ENCODE data around the gene CKAP5. TPM values are rescaled to one million over a fixed set of nuclear protein-coding genes. Genes with fewer than 3 reads are reported as not detected.

CKAP5 gene
- 70.9 TPM for polyA plus RNA-seq (2013, experiment 1 of 2)
- polyA plus RNA-seq (2013, experiment 2 of 2), result 83.4 TPM

DNA sequence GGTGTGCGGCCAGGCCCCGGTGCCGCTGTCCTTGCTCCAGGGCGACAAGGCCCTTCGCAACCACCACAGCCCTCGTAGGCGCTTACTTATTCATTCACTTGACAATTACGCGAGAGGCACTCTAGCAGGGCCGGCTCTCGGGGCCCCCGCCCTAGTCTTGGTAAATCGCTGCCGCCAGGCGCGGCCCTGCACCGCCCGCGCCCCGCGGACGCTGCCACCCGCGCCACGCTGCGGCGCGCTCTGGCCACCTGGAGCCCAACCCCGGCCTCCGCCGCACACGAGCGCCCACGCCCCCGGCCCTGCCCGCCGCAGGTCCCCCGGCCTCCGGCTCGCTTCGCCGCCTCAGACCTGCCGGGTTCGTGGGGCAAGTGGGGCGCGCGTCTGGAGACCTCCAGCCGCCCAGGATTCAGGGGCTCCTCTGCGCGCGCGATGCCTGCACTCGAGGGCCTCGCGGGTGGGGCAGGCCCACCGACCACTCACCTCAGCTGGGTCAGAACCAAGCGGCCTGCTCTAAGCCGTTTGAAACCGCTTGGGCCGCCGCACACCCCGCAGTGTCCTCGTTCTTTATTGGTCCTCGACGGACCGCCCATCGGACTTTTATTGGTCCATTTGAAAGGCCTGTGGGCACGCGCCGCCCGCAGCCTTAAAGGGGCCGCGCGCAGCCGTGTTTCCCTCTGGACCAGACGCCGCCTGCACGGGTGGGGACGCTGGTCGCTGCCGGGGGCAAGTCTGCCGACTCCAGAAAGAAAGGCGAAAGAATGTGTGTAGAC lies at the start of gene CKAP5:
Gene CKAP5, minus strand, starts transcription at position 541 of the 770 bp plus-strand sequence. CDS start 25,049 bp downstream, outside the sequence.
- H3K9ac ChIP-seq (ENCODE audit: low read depth, low read length), result peak within 1 kb of the TSS; percentile 91
- peaks cover 7% of the 10 kb centered on the region; the same call in 1 of the 2 replicates for H3K9me3 ChIP-seq (ENCODE audit: insufficient read depth, low read depth, low read length)
- H3K4me3 ChIP-seq (ENCODE audit: low read length), result peak within 1 kb of the TSS; percentile 98
- H3K27ac ChIP-seq (ENCODE audit: low read depth, low read length), result peak within 1 kb of the TSS; percentile 67
- WGBS, result under 1% methylated on average over 83 of the region's 83 CpGs
- 0 out of 2 replicates have a peak, but pooled peaks cover 8% of the 10 kb centered on the region for H3K36me3 ChIP-seq (ENCODE audit: insufficient read depth, low read length)
- peaks cover 13% of the 10 kb centered on the region for H3K4me1 ChIP-seq (ENCODE audit: insufficient read depth, low read length)
- 0 out of 2 replicates have a peak, but pooled peaks cover 5% of the 10 kb centered on the region for H3K27me3 ChIP-seq (ENCODE audit: insufficient read depth, low read length)

DNA sequence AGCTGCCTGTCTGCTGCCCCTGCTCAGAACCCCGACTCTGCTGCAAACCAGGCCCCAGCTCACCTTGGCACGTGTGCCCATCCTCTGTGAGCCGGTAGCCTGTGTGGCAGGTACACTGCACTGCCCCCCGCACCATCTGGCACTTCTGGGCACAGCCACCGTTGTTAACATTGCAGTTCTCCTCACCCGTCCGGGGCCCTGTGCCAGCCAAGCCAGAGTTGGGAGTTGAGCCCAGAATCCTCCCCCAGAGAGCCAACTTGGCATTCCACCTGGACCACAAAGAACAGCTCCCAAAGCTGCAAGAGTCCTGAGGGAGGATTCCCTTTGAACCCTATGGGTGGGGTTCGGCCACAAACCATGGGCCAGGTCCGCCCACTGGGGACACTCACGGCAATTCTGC lies 49.7 kb upstream of the CKAP5 start:
- Histone ChIP-seq H3K27ac (ENCODE audit: low read depth, low read length) (no peak overlapping the region), H3K4me1 (ENCODE audit: insufficient read depth, low read length) (no peaks in the 10 kb centered on the region), H3K27me3 (ENCODE audit: insufficient read depth, low read length) (no peaks in the 10 kb centered on the region), H3K9ac (ENCODE audit: low read depth, low read length) (no peak overlapping the region), H3K36me3 (ENCODE audit: insufficient read depth, low read length) (peaks cover 65% of the 10 kb centered on the region), H3K9me3 (ENCODE audit: insufficient read depth, low read depth, low read length) (peaks cover 4% of the 10 kb centered on the region; the same call in 1 of the 2 replicates), H3K4me3 (ENCODE audit: low read length) (no peak overlapping the region)
- 95% methylated on average over 10 of the region's 10 CpGs for WGBS

DNA sequence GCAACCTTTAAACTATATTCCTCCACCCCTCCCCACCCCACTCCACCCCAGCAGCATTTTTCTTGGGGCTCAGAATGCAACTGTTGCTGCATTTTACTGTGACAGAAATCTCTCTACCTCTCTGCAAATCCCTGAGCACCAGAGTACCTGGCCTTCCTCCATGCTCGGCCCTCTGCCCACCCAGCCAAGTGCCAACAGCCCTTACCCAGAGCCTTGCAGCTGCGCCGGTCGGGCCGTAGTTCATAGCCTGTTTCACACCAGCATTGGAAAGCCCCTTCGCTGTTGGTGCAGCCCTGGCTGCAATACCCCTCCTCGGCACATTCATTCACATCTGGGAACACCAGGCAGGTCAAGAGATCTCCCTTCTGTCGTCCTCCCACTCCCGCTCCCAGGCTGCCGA lies 48.9 kb upstream of the CKAP5 start:
- Histone ChIP-seq H3K4me1 (ENCODE audit: insufficient read depth, low read length) (no peaks in the 10 kb centered on the region), H3K27me3 (ENCODE audit: insufficient read depth, low read length) (no peaks in the 10 kb centered on the region), H3K27ac (ENCODE audit: low read depth, low read length) (no peak overlapping the region), H3K36me3 (ENCODE audit: insufficient read depth, low read length) (peaks cover 64% of the 10 kb centered on the region), H3K9me3 (ENCODE audit: insufficient read depth, low read depth, low read length) (peaks cover 4% of the 10 kb centered on the region; the same call in 1 of the 2 replicates), H3K9ac (ENCODE audit: low read depth, low read length) (no peak overlapping the region), H3K4me3 (ENCODE audit: low read length) (no peak overlapping the region)
- WGBS, result 96% methylated on average over 10 of the region's 10 CpGs

DNA sequence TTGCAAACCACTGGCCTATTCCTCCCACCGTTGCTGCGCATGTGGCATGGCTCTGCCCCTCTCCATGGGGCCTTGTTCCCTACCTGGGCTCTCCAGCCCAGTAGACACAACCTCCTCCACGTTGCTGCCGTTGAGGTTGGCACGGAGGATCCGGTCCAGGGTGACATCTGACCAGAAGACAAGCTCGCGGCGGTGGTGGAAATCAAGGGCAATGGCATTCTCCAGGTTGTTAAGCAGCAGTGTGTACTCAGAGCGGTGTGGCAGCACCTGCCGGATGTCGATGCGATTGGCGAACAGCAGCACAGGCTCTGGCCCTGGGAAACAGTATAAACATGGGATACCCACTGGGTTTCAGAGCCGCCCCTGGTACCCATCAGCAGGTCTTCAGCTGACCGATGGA lies 48.4 kb upstream of the CKAP5 start:
- Histone ChIP-seq H3K9me3 (ENCODE audit: insufficient read depth, low read depth, low read length) (peaks cover 4% of the 10 kb centered on the region; the same call in 1 of the 2 replicates), H3K27ac (ENCODE audit: low read depth, low read length) (no peak overlapping the region), H3K9ac (ENCODE audit: low read depth, low read length) (no peak overlapping the region), H3K4me1 (ENCODE audit: insufficient read depth, low read length) (no peaks in the 10 kb centered on the region), H3K4me3 (ENCODE audit: low read length) (no peak overlapping the region), H3K36me3 (ENCODE audit: insufficient read depth, low read length) (peaks cover 62% of the 10 kb centered on the region), H3K27me3 (ENCODE audit: insufficient read depth, low read length) (no peaks in the 10 kb centered on the region)
- 97% methylated on average over 16 of the region's 16 CpGs for WGBS

DNA sequence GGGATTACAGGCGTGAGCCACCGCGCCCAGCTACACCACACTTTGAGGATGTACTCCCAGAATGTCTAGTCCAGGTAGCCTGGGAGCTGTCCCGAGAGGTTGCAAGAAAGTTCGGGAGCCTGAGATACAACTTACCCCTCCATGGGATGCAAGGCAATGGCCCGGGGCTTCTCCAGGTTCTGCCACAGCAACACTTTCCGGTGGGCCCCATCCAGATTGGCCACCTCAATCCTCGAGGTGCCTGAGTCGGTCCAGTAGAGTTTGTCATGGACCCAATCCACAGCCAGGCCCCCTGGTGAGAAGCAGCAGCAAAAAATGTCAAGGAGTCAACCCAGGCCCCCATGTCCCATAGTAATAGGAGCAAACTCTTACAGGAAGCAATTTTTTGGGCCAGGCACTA lies 46.8 kb upstream of the CKAP5 start:
- no peaks in the 10 kb centered on the region for H3K9me3 ChIP-seq (ENCODE audit: insufficient read depth, low read depth, low read length)
- no peaks in the 10 kb centered on the region for H3K4me1 ChIP-seq (ENCODE audit: insufficient read depth, low read length)
- H3K4me3 ChIP-seq (ENCODE audit: low read length), result no peak overlapping the region
- WGBS, result 95% methylated on average over 9 of the region's 9 CpGs
- H3K27ac ChIP-seq (ENCODE audit: low read depth, low read length), result no peak overlapping the region
- H3K9ac ChIP-seq (ENCODE audit: low read depth, low read length), result no peak overlapping the region
- peaks cover 63% of the 10 kb centered on the region for H3K36me3 ChIP-seq (ENCODE audit: insufficient read depth, low read length)
- H3K27me3 ChIP-seq (ENCODE audit: insufficient read depth, low read length), result no peaks in the 10 kb centered on the region

DNA sequence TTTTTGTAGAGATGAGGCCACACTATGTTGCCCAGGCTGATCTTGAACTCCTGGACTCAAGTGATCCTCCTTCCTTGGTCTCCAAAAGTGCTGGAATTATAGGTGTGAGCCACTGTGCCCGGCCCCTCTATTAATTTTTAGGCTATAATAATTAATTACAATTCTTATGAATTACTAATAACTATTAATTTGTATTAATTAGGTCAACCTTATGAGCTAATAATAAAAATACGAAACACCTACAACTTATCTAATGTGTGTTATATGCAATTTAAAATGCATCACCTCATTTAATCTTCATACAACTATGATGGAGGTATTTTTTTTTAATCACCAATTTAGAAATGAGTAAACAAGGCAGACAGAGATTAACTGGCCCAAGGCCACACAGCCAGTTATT lies 46.0 kb upstream of the CKAP5 start:
- no CpG with 5 or more reads among the region's 2 CpGs for WGBS

DNA sequence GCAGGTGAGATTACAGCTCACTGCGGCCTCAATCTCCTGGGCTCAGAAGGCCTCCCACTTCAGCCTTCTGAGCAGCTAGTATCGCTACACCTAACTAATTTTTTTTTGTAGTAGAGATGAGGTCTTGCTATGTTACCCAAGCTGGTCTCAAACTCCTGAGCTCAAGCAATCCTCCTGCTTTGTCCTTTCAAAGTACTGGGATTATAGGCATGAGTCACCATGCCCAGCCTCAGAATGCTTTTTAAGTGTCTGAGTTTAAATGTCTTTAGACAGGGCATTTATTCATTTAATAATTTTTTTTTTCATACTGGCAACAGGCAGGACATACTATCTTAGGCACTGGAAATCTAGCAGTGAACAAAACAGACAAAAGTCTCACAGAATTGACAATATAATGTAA lies 44.6 kb upstream of the CKAP5 start:
- H3K9ac ChIP-seq (ENCODE audit: low read depth, low read length), result no peak overlapping the region
- WGBS, result 100% methylated on average over 1 of the region's 2 CpGs
- H3K27ac ChIP-seq (ENCODE audit: low read depth, low read length), result no peak overlapping the region
- H3K27me3 ChIP-seq (ENCODE audit: insufficient read depth, low read length), result no peaks in the 10 kb centered on the region
- no peaks in the 10 kb centered on the region for H3K9me3 ChIP-seq (ENCODE audit: insufficient read depth, low read depth, low read length)
- H3K4me3 ChIP-seq (ENCODE audit: low read length), result no peak overlapping the region
- peaks cover 67% of the 10 kb centered on the region for H3K36me3 ChIP-seq (ENCODE audit: insufficient read depth, low read length)
- H3K4me1 ChIP-seq (ENCODE audit: insufficient read depth, low read length), result no peaks in the 10 kb centered on the region

More for the DNA sequence above, 46.0 kb upstream of the CKAP5 start:
- no peaks in the 10 kb centered on the region for H3K27me3 ChIP-seq (ENCODE audit: insufficient read depth, low read length)
- H3K9ac ChIP-seq (ENCODE audit: low read depth, low read length), result no peak overlapping the region
- H3K9me3 ChIP-seq (ENCODE audit: insufficient read depth, low read depth, low read length), result no peaks in the 10 kb centered on the region
- no peaks in the 10 kb centered on the region for H3K4me1 ChIP-seq (ENCODE audit: insufficient read depth, low read length)
- no peak overlapping the region for H3K27ac ChIP-seq (ENCODE audit: low read depth, low read length)
- peaks cover 65% of the 10 kb centered on the region for H3K36me3 ChIP-seq (ENCODE audit: insufficient read depth, low read length)
- no peak overlapping the region for H3K4me3 ChIP-seq (ENCODE audit: low read length)

DNA sequence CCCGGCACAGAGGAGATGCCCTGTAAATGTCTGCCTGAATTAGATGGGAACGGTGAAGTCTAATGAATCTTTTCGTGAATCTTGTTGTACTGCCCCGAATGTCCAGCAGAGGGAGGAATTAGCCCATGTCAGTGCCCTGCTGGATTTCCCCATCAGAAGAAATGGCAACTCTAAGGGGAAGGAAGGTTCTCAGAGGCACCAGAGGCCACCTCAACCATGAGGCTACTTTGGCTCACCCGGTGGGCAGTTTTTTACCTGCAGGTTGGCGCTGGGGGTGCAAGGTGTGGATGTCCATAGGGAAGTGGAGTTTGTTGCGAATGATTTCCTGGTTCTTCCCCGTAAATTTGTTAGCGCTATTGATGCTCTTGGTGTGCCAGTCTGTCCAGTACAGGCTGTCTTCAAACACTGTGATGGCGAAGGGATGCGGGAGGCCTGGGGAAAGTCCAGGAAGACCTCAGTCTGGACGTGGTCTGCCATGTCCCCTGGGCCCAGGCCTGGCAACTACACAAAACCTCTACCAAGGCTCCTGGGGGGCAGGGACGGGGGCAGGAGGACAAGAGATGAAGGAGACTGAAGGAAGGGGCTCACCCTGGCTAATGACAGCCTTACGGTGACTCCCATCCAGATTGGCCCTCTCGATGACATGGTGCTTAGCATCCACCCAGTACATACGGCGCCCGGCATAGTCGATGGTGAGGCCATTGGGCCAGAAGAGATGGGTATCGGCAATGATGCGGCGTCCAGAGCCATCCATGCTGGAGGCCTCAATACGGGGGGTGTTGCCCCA lies 43.8 kb upstream of the CKAP5 start:
- 81% methylated on average over 23 of the region's 23 CpGs for WGBS
- Histone ChIP-seq H3K27ac (ENCODE audit: low read depth, low read length) (no peak overlapping the region), H3K4me1 (ENCODE audit: insufficient read depth, low read length) (no peaks in the 10 kb centered on the region), H3K27me3 (ENCODE audit: insufficient read depth, low read length) (no peaks in the 10 kb centered on the region), H3K9me3 (ENCODE audit: insufficient read depth, low read depth, low read length) (no peaks in the 10 kb centered on the region), H3K9ac (ENCODE audit: low read depth, low read length) (no peak overlapping the region), H3K4me3 (ENCODE audit: low read length) (no peak overlapping the region), H3K36me3 (ENCODE audit: insufficient read depth, low read length) (peaks cover 68% of the 10 kb centered on the region)

DNA sequence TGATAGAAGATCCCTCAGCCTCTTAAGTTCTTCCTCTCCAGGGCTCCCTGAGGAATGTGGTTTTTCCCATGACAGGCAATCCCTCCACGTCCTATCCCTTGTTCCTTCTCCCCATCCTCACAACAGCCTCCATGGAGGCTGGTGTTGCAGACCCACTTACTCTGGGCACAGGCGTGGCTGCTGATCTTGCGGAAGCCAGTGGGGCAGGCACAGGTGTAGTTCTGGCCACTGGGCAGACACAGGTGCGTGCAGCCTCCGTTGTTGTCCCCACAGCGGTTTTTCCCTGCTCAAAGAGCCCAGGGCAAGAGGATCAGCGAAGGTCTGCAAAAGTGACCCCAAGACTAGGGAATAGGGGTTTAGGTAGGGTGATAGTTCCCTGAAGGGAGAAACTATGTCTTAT lies 43.2 kb upstream of the CKAP5 start:
- no peak overlapping the region for H3K9ac ChIP-seq (ENCODE audit: low read depth, low read length)
- no peaks in the 10 kb centered on the region for H3K4me1 ChIP-seq (ENCODE audit: insufficient read depth, low read length)
- WGBS, result 91% methylated on average over 7 of the region's 7 CpGs
- no peaks in the 10 kb centered on the region for H3K27me3 ChIP-seq (ENCODE audit: insufficient read depth, low read length)
- no peaks in the 10 kb centered on the region for H3K9me3 ChIP-seq (ENCODE audit: insufficient read depth, low read depth, low read length)
- H3K36me3 ChIP-seq (ENCODE audit: insufficient read depth, low read length), result peaks cover 64% of the 10 kb centered on the region
- no peak overlapping the region for H3K4me3 ChIP-seq (ENCODE audit: low read length)
- no peak overlapping the region for H3K27ac ChIP-seq (ENCODE audit: low read depth, low read length)

DNA sequence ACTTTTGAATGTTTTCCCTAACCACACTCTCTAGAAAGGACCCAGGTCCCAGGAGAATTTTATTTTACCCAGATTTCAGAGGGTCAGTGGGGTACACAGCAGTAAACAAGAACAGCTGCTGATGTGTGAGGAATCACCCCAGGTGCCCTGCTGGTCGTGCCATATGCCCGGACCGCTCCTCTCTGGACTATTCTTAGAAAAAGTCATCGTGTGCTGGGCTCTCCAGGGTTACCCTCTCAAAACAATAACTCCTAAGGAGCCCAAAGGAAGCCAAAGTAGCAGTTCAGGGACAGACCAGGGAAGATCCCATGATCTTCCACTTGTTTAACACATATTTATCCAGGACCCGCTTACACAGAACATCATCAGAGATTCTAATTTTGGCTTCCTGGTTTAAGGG lies 42.6 kb upstream of the CKAP5 start:
- H3K4me3 ChIP-seq (ENCODE audit: low read length), result no peak overlapping the region
- 98% methylated on average over 5 of the region's 5 CpGs for WGBS
- H3K27me3 ChIP-seq (ENCODE audit: insufficient read depth, low read length), result no peaks in the 10 kb centered on the region
- H3K27ac ChIP-seq (ENCODE audit: low read depth, low read length), result no peak overlapping the region
- no peaks in the 10 kb centered on the region for H3K9me3 ChIP-seq (ENCODE audit: insufficient read depth, low read depth, low read length)
- H3K36me3 ChIP-seq (ENCODE audit: insufficient read depth, low read length), result peaks cover 66% of the 10 kb centered on the region
- H3K4me1 ChIP-seq (ENCODE audit: insufficient read depth, low read length), result no peaks in the 10 kb centered on the region
- no peak overlapping the region for H3K9ac ChIP-seq (ENCODE audit: low read depth, low read length)

DNA sequence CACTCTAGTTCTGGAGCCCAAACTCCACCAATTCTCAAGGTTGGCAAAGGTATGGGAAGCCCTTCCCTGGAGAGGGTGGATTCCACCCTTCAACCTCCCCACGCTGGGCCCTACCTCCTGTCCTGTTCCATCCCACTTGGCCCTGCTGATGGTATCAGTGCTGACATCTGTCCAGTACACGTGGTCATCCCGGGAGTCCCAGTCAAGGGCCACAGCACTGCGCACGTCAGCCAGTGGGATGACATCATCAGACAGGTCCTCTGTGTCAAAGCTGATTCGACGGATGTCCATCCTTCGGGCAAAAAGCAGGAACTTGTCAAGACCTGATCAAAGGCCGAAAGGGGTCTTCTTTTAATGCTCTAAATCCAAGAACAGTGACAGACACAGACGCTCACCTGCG lies 40.1 kb upstream of the CKAP5 start:
- Histone ChIP-seq H3K4me1 (ENCODE audit: insufficient read depth, low read length) (no peaks in the 10 kb centered on the region), H3K27me3 (ENCODE audit: insufficient read depth, low read length) (no peaks in the 10 kb centered on the region), H3K27ac (ENCODE audit: low read depth, low read length) (no peak overlapping the region), H3K9me3 (ENCODE audit: insufficient read depth, low read depth, low read length) (no peaks in the 10 kb centered on the region), H3K4me3 (ENCODE audit: low read length) (no peak overlapping the region), H3K9ac (ENCODE audit: low read depth, low read length) (no peak overlapping the region), H3K36me3 (ENCODE audit: insufficient read depth, low read length) (peaks cover 71% of the 10 kb centered on the region)
- WGBS, result 95% methylated on average over 11 of the region's 11 CpGs
